Peyer's patch (tissue), 4 donors: Measurements from ENCODE around the gene GNE.

Experiments
- POLR2A ChIP-seq, 2 donors: fragments of 450-650 bp; IDR thresholded peaks; one replicate each; pipeline ENCODE4 v1.5.1; 2017; ENCODE audit warnings: antibody characterized with exemption in 2 of 2, mild to moderate bottlenecking in 2 of 2, moderate library complexity in 2 of 2
- TF ChIP-seq, protein P1 (sequence below), 6 experiments: fragments of 450-650 bp in 4 of 6; fragments of 200-600 bp in 2 of 6; sonication (generic) in 1 of 6; IDR thresholded peaks; one replicate each; pipeline ENCODE4 v1.5.1; 2017 to 2019; ENCODE audit warnings: antibody characterized with exemption in 6 of 6, mild to moderate bottlenecking in 3 of 6, moderate library complexity in 1 of 6

DNA sequence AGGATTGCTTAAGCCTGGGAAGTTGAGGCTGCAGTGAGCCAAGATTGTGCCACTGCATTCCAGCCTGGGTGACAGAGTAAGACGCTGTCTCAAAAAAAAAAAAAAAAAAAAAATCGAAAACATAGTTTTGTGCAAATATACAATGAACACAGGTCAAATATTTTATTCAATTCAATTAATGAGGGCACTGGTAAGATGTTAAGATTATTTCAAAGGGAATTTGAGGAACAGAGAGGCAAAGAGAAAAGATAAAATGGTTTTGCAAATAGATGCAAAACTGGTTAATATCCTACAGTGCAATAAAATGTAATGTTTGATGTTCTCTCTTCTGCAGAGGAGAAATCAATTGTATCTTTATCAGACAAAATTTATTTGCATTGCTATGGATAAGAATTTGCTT is 39.5 kb upstream of the GNE start:
- TF ChIP-seq, protein P1, sequence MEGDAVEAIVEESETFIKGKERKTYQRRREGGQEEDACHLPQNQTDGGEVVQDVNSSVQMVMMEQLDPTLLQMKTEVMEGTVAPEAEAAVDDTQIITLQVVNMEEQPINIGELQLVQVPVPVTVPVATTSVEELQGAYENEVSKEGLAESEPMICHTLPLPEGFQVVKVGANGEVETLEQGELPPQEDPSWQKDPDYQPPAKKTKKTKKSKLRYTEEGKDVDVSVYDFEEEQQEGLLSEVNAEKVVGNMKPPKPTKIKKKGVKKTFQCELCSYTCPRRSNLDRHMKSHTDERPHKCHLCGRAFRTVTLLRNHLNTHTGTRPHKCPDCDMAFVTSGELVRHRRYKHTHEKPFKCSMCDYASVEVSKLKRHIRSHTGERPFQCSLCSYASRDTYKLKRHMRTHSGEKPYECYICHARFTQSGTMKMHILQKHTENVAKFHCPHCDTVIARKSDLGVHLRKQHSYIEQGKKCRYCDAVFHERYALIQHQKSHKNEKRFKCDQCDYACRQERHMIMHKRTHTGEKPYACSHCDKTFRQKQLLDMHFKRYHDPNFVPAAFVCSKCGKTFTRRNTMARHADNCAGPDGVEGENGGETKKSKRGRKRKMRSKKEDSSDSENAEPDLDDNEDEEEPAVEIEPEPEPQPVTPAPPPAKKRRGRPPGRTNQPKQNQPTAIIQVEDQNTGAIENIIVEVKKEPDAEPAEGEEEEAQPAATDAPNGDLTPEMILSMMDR (IDR thresholded peaks at IDR 0.05) = no peak
- no peak for TF ChIP-seq POLR2A (IDR thresholded peaks at IDR 0.05)
